Testis (tissue), 3 donors: ENCODE results near the gene NUP214. TPM values are rescaled to one million over a fixed set of nuclear protein-coding genes. Genes with fewer than 3 reads are reported as not detected.
"Not testable (repeated sequence)": the region's sequence is repeated elsewhere in the genome, so short reads cannot be mapped to it uniquely, and the experiment has no call there.

Experiments
- DNase-seq: peaks from one replicate; pipeline ENCODE4 v3.0.0-alpha.2; 2019
- H3K27ac ChIP-seq, 2 donors: fragments of 200-600 bp; sonication (generic); one replicate each; pipeline ENCODE4 v1.5.1; 2019
- H3K27me3 ChIP-seq: fragments of 200-600 bp; sonication (generic); one replicate; pipeline ENCODE4 v1.5.1; 2019
- H3K36me3 ChIP-seq: fragments of 200-600 bp; sonication (generic); one replicate; pipeline ENCODE4 v1.5.1; 2017; ENCODE audit warnings: low read depth; ENCODE audit errors: missing control alignments
- H3K4me1 ChIP-seq: fragments of 200-600 bp; sonication (generic); one replicate; pipeline ENCODE4 v1.5.1; 2019
- H3K4me3 ChIP-seq, 2 donors: fragments of 200-600 bp; sonication (generic); one replicate each; pipeline ENCODE4 v1.5.1; 2017 to 2019
- H3K9me3 ChIP-seq: fragments of 200-600 bp; sonication (generic); one replicate; pipeline ENCODE4 v1.5.1; 2017
- CTCF ChIP-seq, 3 experiments: fragments of 450-650 bp in 2 of 3; fragments of 200-600 bp in 1 of 3; sonication (generic) in 1 of 3; IDR thresholded peaks; one replicate each; pipeline ENCODE4 v1.5.1; 2016 to 2019; ENCODE audit warnings: antibody characterized with exemption in 3 of 3, mild to moderate bottlenecking in 2 of 3, moderate library complexity in 1 of 3
- POLR2A ChIP-seq: fragments of 450-650 bp; IDR thresholded peaks from one replicate; pipeline ENCODE4 v1.6.1; 2017; ENCODE audit warnings: antibody characterized with exemption, mild to moderate bottlenecking, moderate library complexity
- WGBS, 2 donors: methylation state at CpG; one replicate each; pipeline ENCODE4 v1.1.5; 2018; 5-methylcytosine and 5-hydroxymethylcytosine counted together
- intact Hi-C: fragments of 100-400 bp; cut with DNase I; formaldehyde crosslinking; loops from one replicate; pipeline ENCODE4 v1.15.1; 2023; ENCODE audit warnings: low total_unique reads
- polyA plus RNA-seq: library from polyadenylated mRNA; stranded (reverse); fragments of 350-450 nt; fragmentation: Illumina TruSeq; extraction: RNeasy Lipid Tissue Mini Kit (QIAGEN cat#74804); gene quantifications from one replicate; pipeline ENCODE4 v1.2.3, GENCODE V29; 2014; ENCODE audit warnings: low read depth, low replicate concordance; ENCODE audit not compliant: insufficient read depth
- total RNA-seq, 2 donors: library from RNA; depleted of rRNA; stranded (reverse); fragments of >200 nt; gene quantifications; one replicate each; pipeline ENCODE4 v1.2.3, GENCODE V29; 2016

NUP214 gene
- total and polyA plus RNA-seq, 3 donors from 2014 or later = 190 to 250 (median 237) TPM

DNA sequence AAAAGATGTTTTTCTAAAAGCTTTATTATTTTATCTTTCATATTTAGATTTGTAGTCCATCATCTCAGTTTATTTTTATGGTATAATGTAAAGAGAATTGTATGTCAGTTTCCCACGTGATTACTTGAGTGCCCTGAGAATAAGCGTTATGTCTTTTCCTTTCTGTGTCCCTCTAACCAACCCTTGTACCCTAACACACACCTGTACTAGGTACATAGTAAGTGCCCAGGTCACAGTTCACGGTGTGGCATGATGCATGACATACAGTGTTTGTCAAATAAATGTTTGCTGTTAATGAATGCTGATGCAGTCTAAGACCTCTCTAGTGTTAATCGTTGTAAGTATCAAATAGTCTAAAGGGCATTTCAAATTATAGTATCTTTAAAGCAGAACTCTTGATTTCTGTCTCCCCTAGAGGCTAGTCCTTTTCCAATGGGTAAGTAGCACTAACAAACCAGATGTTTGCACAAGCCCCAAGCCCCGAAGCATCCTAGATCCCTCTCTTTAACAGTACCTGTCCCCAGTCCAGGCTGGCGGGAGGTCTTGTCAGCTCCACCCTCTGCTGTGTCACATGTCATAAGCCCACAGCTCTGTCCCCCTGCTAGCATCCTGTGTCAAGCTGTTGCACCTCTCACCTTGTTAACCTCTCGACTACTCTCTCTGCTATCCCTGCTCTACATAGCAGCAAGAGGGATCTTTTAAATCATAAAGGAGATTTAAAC lies 23.7 kb downstream of the NUP214 start:
- Histone ChIP-seq H3K27ac (no peak overlapping the region), H3K27me3 (no peaks in the 10 kb centered on the region), H3K36me3 (no peaks in the 10 kb centered on the region), H3K4me1 (no peaks in the 10 kb centered on the region), H3K9me3 (no peaks in the 10 kb centered on the region), H3K4me3 (no peak overlapping the region)
- no peak for TF ChIP-seq CTCF (IDR thresholded peaks at IDR 0.05)
- no peak for TF ChIP-seq POLR2A
- 92 to 94% methylated on average over 7 of the region's 7 CpGs for WGBS, 2 donors
- no peak for DNase-seq
- intact Hi-C loops = no loop called here

GRCh38 chr9:131149688-131150053 lies 24.3 kb downstream of the NUP214 start:
- no peaks in the 10 kb centered on the region for H3K4me1 ChIP-seq
- intact Hi-C loops = no loop called here
- no peaks in the 10 kb centered on the region for H3K27me3 ChIP-seq
- 78 to 90% methylated on average over 5 of the region's 5 CpGs for WGBS, 2 donors
- H3K27ac ChIP-seq = no peak overlapping the region
- H3K36me3 ChIP-seq = no peaks in the 10 kb centered on the region
- H3K4me3 ChIP-seq = no peak overlapping the region
- DNase-seq = no peak
- no peaks in the 10 kb centered on the region for H3K9me3 ChIP-seq
- TF ChIP-seq POLR2A (no peak), CTCF (IDR thresholded peaks at IDR 0.05) (no peak)

DNA sequence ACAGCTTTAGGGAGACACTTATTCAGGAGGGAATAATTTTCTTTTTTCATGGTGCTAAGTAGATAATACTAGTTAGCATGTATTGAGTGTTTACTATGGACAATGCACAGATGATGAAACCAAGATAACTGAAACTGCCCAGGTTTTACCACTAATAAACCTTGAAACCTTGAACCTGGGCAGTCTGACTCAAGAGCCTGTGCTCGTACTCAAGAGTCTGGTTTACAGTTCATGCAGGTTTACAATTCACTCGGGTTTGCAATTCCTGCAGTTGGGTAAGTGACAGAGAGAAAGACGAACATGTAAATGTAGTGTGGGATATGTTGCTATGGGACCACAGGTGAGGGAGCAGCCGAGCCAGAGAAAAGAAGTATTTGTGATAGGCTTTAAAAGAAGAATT lies 28.2 kb downstream of the NUP214 start:
- H3K27ac ChIP-seq = no peak overlapping the region
- no peaks in the 10 kb centered on the region for H3K27me3 ChIP-seq
- 92 to 96% methylated on average over 4 of the region's 4 CpGs for WGBS, 2 donors
- H3K9me3 ChIP-seq = no peaks in the 10 kb centered on the region
- DNase-seq = no peak
- no peaks in the 10 kb centered on the region for H3K4me1 ChIP-seq
- TF ChIP-seq POLR2A = no peak
- no peak for TF ChIP-seq CTCF (IDR thresholded peaks at IDR 0.05)
- H3K36me3 ChIP-seq = no peaks in the 10 kb centered on the region
- no peak overlapping the region for H3K4me3 ChIP-seq
- intact Hi-C loops = no loop called here

GRCh38 chr9:131158673-131159072 lies 33.3 kb downstream of the NUP214 start:
- H3K36me3 ChIP-seq, H3K27me3 ChIP-seq, intact Hi-C loops, H3K27ac ChIP-seq, H3K4me1 ChIP-seq, H3K4me3 ChIP-seq, H3K9me3 ChIP-seq, DNase-seq: not testable (repeated sequence)
- WGBS, 2 donors = 74 to 92% methylated on average over 1 of the region's 1 CpG

DNA sequence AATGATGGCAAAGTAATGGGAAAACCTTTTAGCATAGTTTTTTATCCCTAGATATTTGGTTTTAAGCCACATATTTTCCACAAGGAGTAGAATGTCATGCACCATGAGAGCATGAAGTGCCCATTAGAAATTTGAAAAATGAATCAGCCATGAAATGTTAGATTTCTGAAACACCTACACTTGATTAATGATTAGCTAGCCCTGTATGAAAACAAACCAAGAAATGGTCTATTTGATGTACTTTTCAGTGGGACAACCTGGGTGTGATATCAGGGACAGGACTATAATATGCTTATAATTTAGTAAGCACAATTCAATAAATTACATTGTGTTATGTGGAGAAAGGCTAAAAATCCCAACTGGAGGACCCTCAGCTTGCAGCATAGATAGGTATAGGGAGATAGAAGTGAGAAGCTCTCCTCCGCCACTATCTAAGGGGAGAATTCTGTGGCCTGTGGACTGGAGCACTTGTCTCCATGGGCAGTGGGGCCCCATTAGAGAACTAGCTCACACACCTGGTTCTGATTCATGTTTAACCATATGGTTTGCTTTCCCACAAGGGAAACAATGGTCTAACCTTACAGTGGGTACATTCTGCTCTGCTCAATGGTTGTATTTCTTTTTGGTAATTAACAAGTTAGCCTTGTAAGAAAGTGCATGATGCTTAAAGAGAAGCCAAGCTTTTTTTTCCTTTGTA lies 35.2 kb downstream of the NUP214 start:
- Histone ChIP-seq H3K4me1 (no peaks in the 10 kb centered on the region), H3K4me3 (no peak overlapping the region), H3K9me3 (no peaks in the 10 kb centered on the region), H3K36me3 (no peaks in the 10 kb centered on the region), H3K27me3 (no peaks in the 10 kb centered on the region), H3K27ac (no peak overlapping the region)
- no peak for DNase-seq
- TF ChIP-seq POLR2A = no peak
- no peak for TF ChIP-seq CTCF (IDR thresholded peaks at IDR 0.05)
- WGBS, 2 donors = 83 to 92% methylated on average over 1 of the region's 1 CpG
- intact Hi-C loops = no loop called here
